A673 (cell line): ENCODE results near the gene ITPRID2. TPM values are rescaled to one million over a fixed set of nuclear protein-coding genes. Genes with fewer than 3 reads are reported as not detected.

Source experiments
- BruUV-seq: library from RNA; stranded (reverse); fragments of 400-500 nt; replicated peaks from 2 replicates; lab custom pipeline; 2021; lab: Mats Ljungman, UMichigan
- CTCF ChIA-PET: fragments of 300-600 bp; sonication (Branson Sonifier 250); formaldehyde crosslinking; loops from one replicate; lab custom pipeline; 2022; ENCODE audit warnings: antibody characterized with exemption; lab: Charles Lee
- POLR2A ChIA-PET: fragments of 300-600 bp; sonication (Branson Sonifier 250); formaldehyde crosslinking; loops from one replicate; lab custom pipeline; 2022; ENCODE audit warnings: antibody characterized with exemption; ENCODE audit not compliant: low non-redundant PET; lab: Charles Lee
- DNase-seq: peaks from one replicate; pipeline ENCODE4 v3.0.0-alpha.2; 2015; ENCODE audit warnings: low spot score
- H3K27ac ChIP-seq: fragments of 200-600 bp; sonication (generic); 2 replicates; pipeline ENCODE4 v1.5.1; 2016; ENCODE audit warnings: mixed run types, low read depth, mild to moderate bottlenecking, mixed read lengths, antibody characterized with exemption, low read length; ENCODE audit not compliant: poor library complexity, severe bottlenecking
- H3K27me3 ChIP-seq: fragments of 200-600 bp; sonication (generic); replicated peaks from 2 replicates; pipeline ENCODE4 v1.6.1; 2017; ENCODE audit warnings: mixed run types, low read depth, mild to moderate bottlenecking, mixed read lengths, antibody characterized with exemption, low read length; ENCODE audit not compliant: insufficient read depth, poor library complexity
- H3K36me3 ChIP-seq: fragments of 200-600 bp; sonication (generic); 2 replicates; pipeline ENCODE4 v1.6.1; 2016; ENCODE audit warnings: mixed run types, mild to moderate bottlenecking, mixed read lengths, antibody characterized with exemption, low read length; ENCODE audit not compliant: insufficient read depth, poor library complexity, severe bottlenecking
- H3K4me1 ChIP-seq: fragments of 200-600 bp; sonication (generic); 2 replicates; pipeline ENCODE4 v1.6.1; 2017; ENCODE audit warnings: mixed run types, mild to moderate bottlenecking, mixed read lengths, antibody characterized with exemption, low read length; ENCODE audit not compliant: insufficient read depth, poor library complexity, severe bottlenecking
- H3K4me3 ChIP-seq: fragments of 200-600 bp; sonication (generic); 2 replicates; pipeline ENCODE4 v1.5.1; 2016; ENCODE audit warnings: low read depth, mixed run types, mild to moderate bottlenecking, mixed read lengths, low read length; ENCODE audit not compliant: poor library complexity, severe bottlenecking
- H3K9me3 ChIP-seq: fragments of 200-600 bp; sonication (generic); 2 replicates; pipeline ENCODE4 v1.6.1; 2016; ENCODE audit warnings: mixed run types, low read depth, mild to moderate bottlenecking, mixed read lengths, antibody characterized with exemption, low read length; ENCODE audit not compliant: poor library complexity, severe bottlenecking
- EZH2 ChIP-seq: fragments of 200-600 bp; sonication (generic); IDR thresholded peaks from 2 replicates; pipeline ENCODE4 v1.6.1; 2017; ENCODE audit warnings: borderline replicate concordance, low read depth, mild to moderate bottlenecking, mixed read lengths, antibody characterized with exemption, low read length; ENCODE audit not compliant: poor library complexity, severe bottlenecking
- intact Hi-C: fragments of 100-400 bp; cut with micrococcal nuclease; formaldehyde crosslinking; loops from one replicate; pipeline ENCODE4 v1.10.0; 2022; ENCODE audit not compliant: unreplicated experiment
- total RNA-seq: library from RNA; stranded (reverse); gene quantifications from 2 replicates; pipeline ENCODE4 v1.2.3, GENCODE V29; 2021
- TF ChIP-seq, protein P1 (sequence below): fragments of 300-800, 200-600 bp; sonication (generic); conservative IDR thresholded peaks from 2 replicates; pipeline ENCODE4 v1.5.1; 2017; ENCODE audit warnings: low read depth, mild to moderate bottlenecking, antibody characterized with exemption, low read length, moderate library complexity, mixed read lengths

ITPRID2 gene
- total RNA-seq, 1 experiment from 2014 or later, result 141 TPM

DNA sequence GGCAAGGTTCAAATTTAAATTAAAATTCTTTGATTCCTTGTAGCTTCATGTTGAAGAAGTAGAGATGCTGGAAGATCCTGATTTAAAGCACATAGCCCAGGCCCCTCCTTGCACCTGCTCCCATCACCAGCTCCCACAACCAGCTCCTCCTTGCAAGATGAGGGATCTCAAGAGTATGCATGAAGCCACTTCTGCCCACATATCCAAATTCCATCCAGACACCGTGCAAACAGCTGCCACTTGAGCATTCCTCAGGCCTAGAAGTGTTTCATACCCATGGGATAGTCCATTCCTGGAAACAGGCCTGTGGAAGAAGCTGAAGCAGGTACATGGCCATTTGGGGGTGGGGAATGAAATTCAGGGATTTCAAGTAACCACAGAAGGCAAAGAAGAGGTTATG is 32.4 kb upstream of the ITPRID2 start:
- H3K27me3 ChIP-seq, result no peaks in the 10 kb centered on the region
- H3K9me3 ChIP-seq, result no peaks in the 10 kb centered on the region
- no peak for DNase-seq
- TF ChIP-seq EZH2, result no peak
- TF ChIP-seq, protein P1, sequence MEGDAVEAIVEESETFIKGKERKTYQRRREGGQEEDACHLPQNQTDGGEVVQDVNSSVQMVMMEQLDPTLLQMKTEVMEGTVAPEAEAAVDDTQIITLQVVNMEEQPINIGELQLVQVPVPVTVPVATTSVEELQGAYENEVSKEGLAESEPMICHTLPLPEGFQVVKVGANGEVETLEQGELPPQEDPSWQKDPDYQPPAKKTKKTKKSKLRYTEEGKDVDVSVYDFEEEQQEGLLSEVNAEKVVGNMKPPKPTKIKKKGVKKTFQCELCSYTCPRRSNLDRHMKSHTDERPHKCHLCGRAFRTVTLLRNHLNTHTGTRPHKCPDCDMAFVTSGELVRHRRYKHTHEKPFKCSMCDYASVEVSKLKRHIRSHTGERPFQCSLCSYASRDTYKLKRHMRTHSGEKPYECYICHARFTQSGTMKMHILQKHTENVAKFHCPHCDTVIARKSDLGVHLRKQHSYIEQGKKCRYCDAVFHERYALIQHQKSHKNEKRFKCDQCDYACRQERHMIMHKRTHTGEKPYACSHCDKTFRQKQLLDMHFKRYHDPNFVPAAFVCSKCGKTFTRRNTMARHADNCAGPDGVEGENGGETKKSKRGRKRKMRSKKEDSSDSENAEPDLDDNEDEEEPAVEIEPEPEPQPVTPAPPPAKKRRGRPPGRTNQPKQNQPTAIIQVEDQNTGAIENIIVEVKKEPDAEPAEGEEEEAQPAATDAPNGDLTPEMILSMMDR, result no peak
- CTCF ChIA-PET, result no interaction called here
- H3K36me3 ChIP-seq, result no peaks in the 10 kb centered on the region
- H3K27ac ChIP-seq, result no peak overlapping the region
- no TSS peak for BruUV-seq
- intact Hi-C loops, result no loop called here
- POLR2A ChIA-PET, result no interaction called here
- H3K4me1 ChIP-seq, result peaks cover 7% of the 10 kb centered on the region
- H3K4me3 ChIP-seq, result no peak overlapping the region

DNA sequence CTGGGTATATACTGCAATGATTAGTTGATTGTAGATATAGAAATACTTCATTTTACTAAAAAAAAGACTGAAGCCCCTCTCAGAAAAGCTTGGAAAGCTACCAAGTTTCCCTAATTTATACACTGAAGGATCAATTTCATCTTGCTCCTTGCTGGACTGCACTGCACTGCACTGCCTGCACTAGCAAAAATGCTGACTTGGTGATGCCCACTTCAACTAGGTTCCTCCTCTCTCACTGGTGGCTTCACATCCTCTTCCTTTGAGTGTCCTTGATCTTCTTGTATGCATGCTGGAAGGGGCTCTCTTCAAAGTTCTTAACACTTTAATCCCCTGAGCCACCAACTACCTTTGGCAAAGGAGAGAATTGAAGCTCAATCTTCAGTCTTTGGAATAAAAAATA is 31.7 kb upstream of the ITPRID2 start:
- Histone ChIP-seq H3K4me3 (no peak overlapping the region), H3K36me3 (no peaks in the 10 kb centered on the region), H3K27me3 (no peaks in the 10 kb centered on the region), H3K9me3 (no peaks in the 10 kb centered on the region), H3K4me1 (peaks cover 1% of the 10 kb centered on the region), H3K27ac (no peak overlapping the region)
- CTCF ChIA-PET, result no interaction called here
- no TSS peak for BruUV-seq
- intact Hi-C loops, result no loop called here
- POLR2A ChIA-PET, result no interaction called here
- TF ChIP-seq EZH2, result no peak
- TF ChIP-seq, protein P1, result no peak
- DNase-seq, result no peak

DNA sequence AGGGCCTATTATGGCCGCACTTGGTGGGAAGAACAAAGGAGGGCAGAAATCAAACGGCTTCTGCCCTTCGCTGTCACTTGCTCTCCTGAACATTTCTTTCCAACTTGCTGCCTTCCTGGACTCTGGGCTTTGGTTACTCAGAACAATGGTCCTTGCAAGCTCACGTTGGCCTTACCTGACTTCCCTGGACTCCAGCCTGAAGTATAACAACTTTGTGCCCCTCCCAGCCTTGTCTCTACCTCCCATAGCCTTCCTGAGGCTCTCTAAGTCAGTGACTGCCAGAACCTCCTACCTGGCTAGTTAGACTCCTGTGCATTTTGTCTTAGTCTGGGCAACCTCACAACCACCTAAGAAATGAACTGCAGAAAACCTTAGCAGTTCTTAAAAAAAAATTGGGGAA is 30.2 kb upstream of the ITPRID2 start:
- no TSS peak for BruUV-seq
- no peak for DNase-seq
- ChIA-PET CTCF (no interaction called here), POLR2A (no interaction called here)
- H3K27ac ChIP-seq, result no peak overlapping the region
- no peak for TF ChIP-seq EZH2
- TF ChIP-seq, protein P1, result no peak
- H3K36me3 ChIP-seq, result no peaks in the 10 kb centered on the region
- intact Hi-C loops, result no loop called here
- no peaks in the 10 kb centered on the region for H3K4me1 ChIP-seq
- no peaks in the 10 kb centered on the region for H3K9me3 ChIP-seq
- H3K4me3 ChIP-seq, result no peak overlapping the region
- no peaks in the 10 kb centered on the region for H3K27me3 ChIP-seq
